ENCODE measurements around the gene PCNT.

- TF ChIP-seq ZNF274 (IDR thresholded peaks at IDR 0.05; ENCODE audit: insufficient read depth, insufficient read length) (no peak), REST (IDR thresholded peaks at IDR 0.05; ENCODE audit: low read depth, low read length) (no peak), CTCF (IDR thresholded peaks at IDR 0.05 in 2 of 3, conservative IDR thresholded peaks at IDR 0.05 in 1 of 3; ENCODE audit: control insufficient read depth in 2 of 3, extremely low read depth in 1 of 3, insufficient read depth in 1 of 3, low read depth in 3 of 3, low read length in 3 of 3) (no peak), ZBTB11 (CRISPR knock-in tag; IDR thresholded peaks at IDR 0.05) (no peak), ESRRA (IDR thresholded peaks at IDR 0.05; ENCODE audit: low read length) (no peak), SRF (IDR thresholded peaks at IDR 0.05; ENCODE audit: low read depth in 2 of 2, low read length in 2 of 2) (no peak), YY1 (IDR thresholded peaks at IDR 0.05; ENCODE audit: low read depth, low read length) (no peak), TBL1XR1 (IDR thresholded peaks at IDR 0.05; ENCODE audit: low read depth, low read length) (no peak), LARP7 (IDR thresholded peaks at IDR 0.05) (no peak), MYB (IDR thresholded peaks at IDR 0.05; ENCODE audit: borderline replicate concordance, low read depth, low read length) (no peak), SMC3 (IDR thresholded peaks at IDR 0.05; ENCODE audit: borderline replicate concordance, low read length) (no peak), POLR2A (IDR thresholded peaks at IDR 0.05; ENCODE audit: low read depth, low read length) (no peak)
These were observed 144.3 kb downstream of the PCNT start for GRCh38 chr21:46468108-46468774.
